OCI-LY7 (cell line): Measurements from ENCODE around the gene NR3C1. TPM values are rescaled to one million over a fixed set of nuclear protein-coding genes. Genes with fewer than 3 reads are reported as not detected.

Source experiments
- Bru-seq: library from RNA; stranded (reverse); fragments of 400-500 nt; gene quantifications from one replicate; lab custom pipeline; 2021; lab: Mats Ljungman, UMichigan
- BruChase-seq, 2 experiments: library from RNA; stranded (reverse); fragments of 400-500 nt; gene quantifications; one replicate each; lab custom pipeline; 2021; lab: Mats Ljungman, UMichigan
- BruUV-seq: library from RNA; stranded (reverse); fragments of 400-500 nt; replicated peaks from 2 replicates; lab custom pipeline; 2021; lab: Mats Ljungman, UMichigan
- CTCF ChIA-PET: fragments of 300-600 bp; sonication (Branson Sonifier 250); formaldehyde crosslinking; loops from one replicate; lab custom pipeline; 2022; ENCODE audit warnings: antibody characterized with exemption; ENCODE audit not compliant: unreplicated experiment; lab: Charles Lee
- POLR2A ChIA-PET: fragments of 300-600 bp; sonication (Branson Sonifier 250); formaldehyde crosslinking; loops from one replicate; lab custom pipeline; 2022; ENCODE audit warnings: antibody characterized with exemption; lab: Charles Lee
- DNase-seq: peaks from one replicate; pipeline ENCODE4 v3.0.0-alpha.2; 2015; ENCODE audit warnings: low spot score
- H2AFZ ChIP-seq: fragments of 200-600 bp; sonication (generic), shearing (Covaris generic); 2 replicates; pipeline ENCODE4 v1.6.1; 2014; ENCODE audit warnings: mild to moderate bottlenecking, antibody characterized with exemption, low read length, moderate library complexity
- H3K27ac ChIP-seq: fragments of 200-600 bp; sonication (generic); 2 replicates; pipeline ENCODE4 v1.5.1; 2014; ENCODE audit warnings: mixed run types, low read depth, mild to moderate bottlenecking, moderate library complexity, low read length, inconsistent platforms; ENCODE audit not compliant: poor library complexity, severe bottlenecking
- H3K36me3 ChIP-seq: fragments of 200-600 bp; sonication (generic); 2 replicates; pipeline ENCODE4 v1.6.1; 2014; ENCODE audit warnings: mild to moderate bottlenecking, antibody characterized with exemption, low read length, moderate library complexity, mixed read lengths; ENCODE audit not compliant: insufficient read depth
- H3K4me1 ChIP-seq: fragments of 200-600 bp; sonication (generic); 2 replicates; pipeline ENCODE4 v1.5.1; 2014; ENCODE audit warnings: mild to moderate bottlenecking, low read length; ENCODE audit not compliant: insufficient read depth, poor library complexity, severe bottlenecking
- H3K4me2 ChIP-seq: fragments of 200-600 bp; sonication (generic); 2 replicates; pipeline ENCODE4 v1.6.1; 2014; ENCODE audit warnings: mild to moderate bottlenecking, low read length
- H3K4me3 ChIP-seq: fragments of 200-600 bp; sonication (generic); 2 replicates; pipeline ENCODE4 v1.5.1; 2014; ENCODE audit warnings: mild to moderate bottlenecking, low read depth, low read length; ENCODE audit not compliant: poor library complexity, severe bottlenecking
- H3K79me2 ChIP-seq: fragments of 200-600 bp; sonication (generic); 2 replicates; pipeline ENCODE4 v1.6.1; 2016; ENCODE audit warnings: low read depth, mild to moderate bottlenecking, low read length, moderate library complexity, mixed read lengths; ENCODE audit not compliant: insufficient read depth
- H3K9me2 ChIP-seq: fragments of 200-600 bp; sonication (generic); 2 replicates; pipeline ENCODE4 v1.6.1; 2016; ENCODE audit warnings: mild to moderate bottlenecking, low read length, mixed read lengths; ENCODE audit not compliant: insufficient read depth
- H3K9me3 ChIP-seq: fragments of 200-600 bp; sonication (generic); 2 replicates; pipeline ENCODE4 v1.6.1; 2014; ENCODE audit warnings: mild to moderate bottlenecking, mixed run types, low read length, mixed read lengths
- H4K20me1 ChIP-seq: fragments of 200-600 bp; sonication (generic); 2 replicates; pipeline ENCODE4 v1.6.1; 2014; ENCODE audit warnings: mild to moderate bottlenecking, antibody characterized with exemption, low read length, moderate library complexity, mixed read lengths; ENCODE audit not compliant: insufficient read depth
- CTCF ChIP-seq: fragments of 200-600 bp; sonication (generic); conservative IDR thresholded peaks from 2 replicates; pipeline ENCODE4 v1.5.1; 2014; ENCODE audit warnings: mild to moderate bottlenecking, antibody characterized with exemption, low read length, moderate library complexity, mixed read lengths
- EZH2phosphoT487 ChIP-seq: fragments of 200-600 bp; sonication (generic); IDR thresholded peaks from 2 replicates; pipeline ENCODE4 v1.6.1; 2018; ENCODE audit warnings: low read depth, borderline replicate concordance, mild to moderate bottlenecking, mixed run types, antibody characterized with exemption, low read length, moderate library complexity, mixed read lengths
- intact Hi-C: fragments of 100-400 bp; cut with micrococcal nuclease; formaldehyde crosslinking; loops from one replicate; pipeline ENCODE4 v1.10.0; 2022; ENCODE audit not compliant: unreplicated experiment
- long read RNA-seq: library from polyadenylated mRNA; stranded (forward); transcript quantifications from one replicate; pipeline ENCODE4 v2.0.0, GENCODE V29; 2022
- total RNA-seq, 2 experiments: library from RNA; depleted of rRNA in 1 of 2; stranded (reverse); fragments of >200 nt in 1 of 2; shearing (Covaris generic) in 1 of 2; gene quantifications; 2 replicates each; pipeline ENCODE4 v1.2.3, GENCODE V29; 2014 to 2022

The NR3C1 gene
- total RNA-seq (2014; rRNA removed; shearing (Covaris generic)) (45.0 and 45.6 TPM in 2 replicates), total RNA-seq (2022) (98.1 and 106 TPM in 2 replicates), Bru-seq, nascent RNA (percentile 96 among the genes with signal in this experiment), BruChase-seq, experiment 1, labeled RNA remaining after a 6-hour chase (percentile 71 among the genes with signal in this experiment), BruChase-seq, experiment 2, labeled RNA remaining after a 2-hour chase (percentile 89 among the genes with signal in this experiment)
- long read RNA-seq, full-length matches to known transcripts, result 74 of 117 reads
- long read RNA-seq, partial matches to known transcripts, result 18 of 117 reads
- long read RNA-seq, other reads (novel, unspliced or antisense), result 25 of 117 reads

GRCh38 chr5:143403593-143404415 is at the start of gene NR3C1:
NR3C1 (minus strand) TSS chr5:143403686; CDS start chr5:143400839, 2,847 bp downstream.
- Histone ChIP-seq H4K20me1 (peaks cover 37% of the 10 kb centered on the region; the same call in 1 of the 2 replicates), H3K4me2 (peak within 1 kb of the TSS; percentile 97), H3K27ac (peak within 1 kb of the TSS; percentile 96), H3K9me2 (no peaks in the 10 kb centered on the region), H3K4me3 (peak within 1 kb of the TSS; percentile 91), H3K4me1 (peaks cover 46% of the 10 kb centered on the region), H3K79me2 (peaks cover 63% of the 10 kb centered on the region), H2AFZ (peak within 1 kb of the TSS; percentile 53), H3K36me3 (peaks cover 39% of the 10 kb centered on the region), H3K9me3 (no peaks in the 10 kb centered on the region)
- POLR2A ChIA-PET, result interaction anchor here (0.5 to 2.8 kb wide), 14 partner anchors 10 to 402 kb away, joined by 3 to 49 read pairs (median 4); no protein-coding TSS in a partner anchor
- no peak for TF ChIP-seq EZH2phosphoT487
- TF ChIP-seq CTCF, result peak; percentile 41
- intact Hi-C loops, result loop anchor here (1.0 to 10.0 kb wide), 9 partner anchors 31 to 771 kb away; partner anchors contain the start of genes KCTD16 and YIPF5
- BruUV-seq, result no TSS peak
- DNase-seq, result peak; percentile 86
- CTCF ChIA-PET, result interaction anchor here (1.3 kb wide), 1 partner anchor 31 kb away, joined by 4 read pairs; no protein-coding TSS in a partner anchor

- no peaks in the 10 kb centered on the region; the same call in 1 of the 2 replicates for H3K36me3 ChIP-seq
- no peak for DNase-seq
- TF ChIP-seq CTCF (no peak), EZH2phosphoT487 (no peak)
- POLR2A ChIA-PET, result interaction anchor here (0.6 to 2.6 kb wide), 7 partner anchors 9 to 707 kb away, joined by 3 to 8 read pairs (median 3); no protein-coding TSS in a partner anchor
- H3K9me2 ChIP-seq, result no peaks in the 10 kb centered on the region
- H4K20me1 ChIP-seq, result no peaks in the 10 kb centered on the region
- H3K9me3 ChIP-seq, result peaks cover 4% of the 10 kb centered on the region; the same call in 1 of the 2 replicates
- no peak overlapping the region for H3K4me2 ChIP-seq
- intact Hi-C loops, result no loop called here
- H2AFZ ChIP-seq, result no peak overlapping the region
- no peak overlapping the region for H3K27ac ChIP-seq
- H3K4me3 ChIP-seq, result no peak overlapping the region
- H3K4me1 ChIP-seq, result peaks cover 35% of the 10 kb centered on the region
- CTCF ChIA-PET, result interaction anchor here (1.0 kb wide), 1 partner anchor 14 kb away, joined by 6 read pairs; no protein-coding TSS in a partner anchor
- no peaks in the 10 kb centered on the region for H3K79me2 ChIP-seq
- no TSS peak for BruUV-seq
Observed at GRCh38 chr5:143449772-143450171, 46.3 kb upstream of the NR3C1 start.
